ENCODE data around the gene CTNND2.

CTNND2 gene

DNA sequence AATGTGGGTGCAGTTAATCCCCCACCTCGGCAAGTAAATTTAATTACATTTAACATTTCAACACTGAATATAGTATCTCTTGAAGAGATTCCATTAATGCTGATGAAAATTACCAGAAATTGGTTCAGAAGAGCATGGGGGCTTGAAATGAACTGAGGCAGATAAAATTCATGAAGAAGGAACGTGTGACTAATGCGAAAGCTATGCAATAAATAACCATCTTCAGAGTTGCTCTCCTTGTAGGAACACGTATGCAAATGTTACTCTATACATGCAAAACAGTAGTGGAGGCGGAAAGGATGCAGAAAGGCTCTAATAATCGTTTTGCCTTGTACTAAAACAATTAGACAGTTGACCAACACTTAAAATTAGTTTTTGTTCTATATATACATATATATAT lies 320.2 kb downstream of the CTNND2 start:
- H3K4me3 ChIP-seq (ENCODE audit: low read length), result no peak overlapping the region

DNA sequence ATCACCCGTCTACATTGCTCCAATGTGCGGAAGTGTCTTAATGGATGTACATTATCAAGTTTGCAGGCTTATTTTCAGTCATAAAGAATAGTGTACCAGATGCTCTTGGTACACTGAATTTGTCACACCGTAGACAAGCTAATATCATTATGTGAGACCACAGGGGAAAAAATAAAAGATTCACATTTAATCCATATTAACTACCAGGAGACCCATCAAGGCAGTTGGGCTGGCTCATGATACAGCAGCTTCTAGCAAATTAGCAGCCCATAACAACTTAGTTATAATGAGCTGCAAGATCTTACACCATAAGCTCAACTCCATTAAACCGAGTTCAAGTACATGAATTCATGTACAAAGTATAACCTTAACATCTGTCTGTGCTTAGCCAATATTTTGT lies 324.9 kb downstream of the CTNND2 start:
- H3K9me3 ChIP-seq (ENCODE audit: low read length), result no peaks in the 10 kb centered on the region
- H3K4me3 ChIP-seq (ENCODE audit: low read length), result no peak overlapping the region
- H3K36me3 ChIP-seq (ENCODE audit: insufficient read depth, low read length), result no peaks in the 10 kb centered on the region
- no peaks in the 10 kb centered on the region for H3K27me3 ChIP-seq (ENCODE audit: insufficient read depth, low read length)
- H2AFZ ChIP-seq (ENCODE audit: low read depth, low read length), result no peak overlapping the region
- H3K4me1 ChIP-seq (ENCODE audit: insufficient read depth, low read length), result peaks cover 7% of the 10 kb centered on the region

More for the DNA sequence above, 320.2 kb downstream of the CTNND2 start:
- no peaks in the 10 kb centered on the region for H3K27me3 ChIP-seq (ENCODE audit: insufficient read depth, low read length)
- H2AFZ ChIP-seq (ENCODE audit: low read depth, low read length), result no peak overlapping the region
- H3K4me1 ChIP-seq (ENCODE audit: insufficient read depth, low read length), result peaks cover 18% of the 10 kb centered on the region
- no peaks in the 10 kb centered on the region for H3K9me3 ChIP-seq (ENCODE audit: low read length)
- no peaks in the 10 kb centered on the region for H3K36me3 ChIP-seq (ENCODE audit: insufficient read depth, low read length)

DNA sequence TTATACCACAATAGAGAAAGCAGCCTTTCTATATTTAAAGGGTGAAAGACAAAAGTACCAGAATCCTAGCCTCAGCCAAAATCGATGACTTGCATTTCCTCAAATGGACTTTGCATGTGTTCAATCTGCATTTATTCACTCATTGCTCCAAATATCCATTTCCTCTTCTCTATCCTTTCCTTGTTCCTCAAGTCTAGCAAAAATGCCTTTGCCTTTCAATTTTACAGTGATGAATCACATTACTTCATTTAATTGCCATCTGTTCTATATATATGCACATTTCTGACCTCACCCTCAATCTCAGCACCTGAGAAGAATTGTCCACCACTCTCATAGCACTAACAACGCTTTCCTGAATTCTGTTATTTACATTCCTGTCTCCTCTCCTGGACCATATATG lies 329.5 kb downstream of the CTNND2 start:
- no peak overlapping the region for H2AFZ ChIP-seq (ENCODE audit: low read depth, low read length)
- no peaks in the 10 kb centered on the region for H3K9me3 ChIP-seq (ENCODE audit: low read length)
- no peak overlapping the region for H3K4me3 ChIP-seq (ENCODE audit: low read length)
- H3K4me1 ChIP-seq (ENCODE audit: insufficient read depth, low read length), result peaks cover 7% of the 10 kb centered on the region
- H3K27me3 ChIP-seq (ENCODE audit: insufficient read depth, low read length), result no peaks in the 10 kb centered on the region
- H3K36me3 ChIP-seq (ENCODE audit: insufficient read depth, low read length), result no peaks in the 10 kb centered on the region

DNA sequence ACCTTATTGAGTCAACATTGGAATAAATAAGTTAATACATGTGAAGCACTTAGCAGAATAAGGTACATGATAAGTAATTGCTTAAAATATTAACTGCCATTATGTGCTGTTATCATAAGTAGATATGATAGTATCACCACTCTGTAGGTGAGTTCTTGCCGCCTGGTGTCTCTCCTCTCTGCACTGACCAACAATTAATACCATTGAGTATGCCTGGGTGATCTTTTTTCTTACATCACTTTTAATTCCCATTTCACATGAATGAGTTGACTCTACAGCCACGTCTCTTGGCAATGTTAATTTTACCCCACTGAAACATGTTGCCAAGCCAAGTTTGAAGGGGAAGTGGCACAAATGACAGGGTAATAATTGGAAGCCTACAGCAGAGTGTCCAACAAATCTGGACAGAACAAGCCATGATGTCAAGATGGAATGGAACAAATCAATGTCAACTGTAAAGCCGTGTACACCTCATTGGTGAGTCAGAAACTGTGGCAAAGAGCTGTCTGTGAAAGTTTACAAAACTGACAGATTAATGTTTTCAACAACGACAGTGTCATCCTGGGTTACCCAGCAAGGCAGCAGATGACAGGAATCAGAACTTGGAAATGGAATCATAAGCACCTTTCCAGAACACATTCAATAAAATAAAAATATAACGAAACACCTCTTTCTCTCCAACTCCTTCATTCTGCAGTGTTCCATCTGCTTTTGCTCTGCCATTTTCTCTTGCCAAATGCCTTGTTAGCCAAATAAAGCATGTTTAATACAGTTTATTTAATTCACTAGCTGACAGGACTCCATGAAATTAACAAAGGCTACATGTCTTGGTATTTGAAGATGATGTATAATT lies 330.9 kb downstream of the CTNND2 start:
- peaks cover 7% of the 10 kb centered on the region for H3K4me1 ChIP-seq (ENCODE audit: insufficient read depth, low read length)
- no peaks in the 10 kb centered on the region for H3K36me3 ChIP-seq (ENCODE audit: insufficient read depth, low read length)
- no peak overlapping the region for H2AFZ ChIP-seq (ENCODE audit: low read depth, low read length)
- H3K9me3 ChIP-seq (ENCODE audit: low read length), result no peaks in the 10 kb centered on the region
- H3K4me3 ChIP-seq (ENCODE audit: low read length), result no peak overlapping the region
- H3K27me3 ChIP-seq (ENCODE audit: insufficient read depth, low read length), result no peaks in the 10 kb centered on the region

DNA sequence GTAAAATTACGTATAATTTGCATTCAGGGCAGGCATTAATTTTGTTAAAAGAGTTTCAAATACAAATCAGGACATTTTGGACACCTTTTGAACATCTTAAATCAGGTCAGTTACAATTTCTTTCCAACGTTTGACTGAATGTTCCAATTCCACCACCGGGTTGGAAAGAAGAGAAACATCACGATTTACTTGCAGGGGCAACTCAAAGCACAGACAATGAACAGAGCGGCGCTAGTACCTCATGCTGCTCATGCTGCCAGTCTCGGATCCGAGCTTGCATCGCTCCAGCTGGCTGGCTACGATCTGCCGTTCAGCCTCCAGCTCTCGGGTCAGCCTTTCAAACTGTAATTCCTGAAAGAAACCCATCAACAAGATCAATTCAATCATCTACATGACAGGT lies 339.5 kb downstream of the CTNND2 start:
- peaks cover 9% of the 10 kb centered on the region for H3K9me3 ChIP-seq (ENCODE audit: low read length)
- no peaks in the 10 kb centered on the region for H3K27me3 ChIP-seq (ENCODE audit: insufficient read depth, low read length)
- no peak overlapping the region for H3K4me3 ChIP-seq (ENCODE audit: low read length)
- H3K36me3 ChIP-seq (ENCODE audit: insufficient read depth, low read length), result peaks cover 35% of the 10 kb centered on the region
- no peaks in the 10 kb centered on the region for H3K4me1 ChIP-seq (ENCODE audit: insufficient read depth, low read length)
- H2AFZ ChIP-seq (ENCODE audit: low read depth, low read length), result no peak overlapping the region

DNA sequence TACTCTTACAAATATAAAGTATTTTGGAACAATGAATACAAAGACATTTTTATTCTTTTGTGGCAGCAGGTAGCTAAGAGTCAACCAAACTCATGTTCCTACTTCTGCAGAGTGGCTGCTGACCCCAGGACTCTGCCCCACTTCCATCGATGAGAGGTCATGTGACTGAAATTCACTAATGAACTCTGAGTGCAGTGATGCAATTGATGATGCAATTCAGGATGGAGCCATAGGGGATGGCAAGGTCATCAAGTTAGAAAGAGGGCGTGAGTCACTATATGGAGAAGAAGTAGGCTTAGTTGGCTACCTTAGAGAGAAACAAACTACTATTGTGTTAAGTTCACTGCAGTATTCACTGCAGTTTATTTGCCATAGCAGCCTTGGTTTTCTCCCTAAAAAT lies 340.4 kb downstream of the CTNND2 start:
- Histone ChIP-seq H3K4me3 (ENCODE audit: low read length) (no peak overlapping the region), H3K27me3 (ENCODE audit: insufficient read depth, low read length) (no peaks in the 10 kb centered on the region), H3K4me1 (ENCODE audit: insufficient read depth, low read length) (no peaks in the 10 kb centered on the region), H3K9me3 (ENCODE audit: low read length) (peaks cover 9% of the 10 kb centered on the region), H3K36me3 (ENCODE audit: insufficient read depth, low read length) (peaks cover 44% of the 10 kb centered on the region), H2AFZ (ENCODE audit: low read depth, low read length) (no peak overlapping the region)

DNA sequence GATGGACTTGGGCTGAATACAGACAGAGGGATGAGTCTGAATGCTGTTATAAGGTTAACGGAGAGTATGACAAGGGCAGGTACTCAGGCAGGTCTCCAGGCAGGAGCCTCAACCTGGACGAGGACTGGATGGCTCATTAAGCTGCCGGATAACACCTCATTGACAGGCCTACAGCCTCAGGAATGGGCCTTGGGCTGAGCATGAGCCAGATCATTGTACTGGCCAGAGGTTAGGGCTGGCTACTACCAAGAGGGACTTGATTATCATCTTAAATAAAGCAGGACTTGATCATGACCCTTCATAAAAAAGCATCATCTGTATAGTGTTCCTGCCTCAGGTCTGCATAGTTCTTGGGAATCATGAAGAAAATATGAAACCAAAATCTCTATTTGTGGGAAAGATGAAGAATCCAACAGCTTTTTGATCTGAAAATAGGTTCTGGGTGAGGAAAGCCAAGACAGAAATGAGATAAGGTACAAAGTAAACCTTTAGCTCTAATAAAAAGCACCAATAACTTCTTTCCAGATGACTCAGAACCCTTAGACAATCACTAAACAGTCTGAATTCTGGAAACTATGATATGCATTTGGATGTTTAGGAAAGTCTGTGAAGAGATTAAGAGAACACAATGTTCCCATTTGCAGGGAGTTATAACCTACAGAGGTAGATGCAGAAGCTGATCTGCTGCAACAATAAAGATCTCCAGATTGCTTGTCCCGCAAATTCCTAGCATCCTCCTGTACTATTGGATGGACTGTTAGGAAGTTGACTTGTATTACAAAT lies 343.1 kb downstream of the CTNND2 start:
- Histone ChIP-seq H3K9me3 (ENCODE audit: low read length) (peaks cover 5% of the 10 kb centered on the region), H3K4me3 (ENCODE audit: low read length) (no peak overlapping the region), H3K4me1 (ENCODE audit: insufficient read depth, low read length) (no peaks in the 10 kb centered on the region), H3K27me3 (ENCODE audit: insufficient read depth, low read length) (no peaks in the 10 kb centered on the region), H3K36me3 (ENCODE audit: insufficient read depth, low read length) (peaks cover 58% of the 10 kb centered on the region), H2AFZ (ENCODE audit: low read depth, low read length) (no peak overlapping the region)

DNA sequence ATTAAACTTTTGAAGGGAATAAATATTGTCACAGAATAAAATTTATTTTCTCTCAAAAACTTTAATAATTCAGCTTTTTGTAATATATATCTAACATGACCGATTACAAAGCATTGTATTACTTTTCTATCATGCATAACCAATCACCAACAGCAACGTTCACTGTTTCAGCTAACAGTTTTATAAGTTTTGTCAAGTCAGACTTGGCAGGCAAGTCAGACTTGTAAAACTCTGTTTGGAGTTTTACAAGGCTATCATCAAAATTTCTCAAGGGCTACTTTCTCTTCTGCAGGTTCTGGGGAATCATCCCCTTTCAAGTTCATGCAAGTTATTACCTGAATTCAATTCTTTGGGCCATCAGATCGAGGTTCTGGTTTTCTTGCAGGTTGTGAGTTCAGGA lies 347.2 kb downstream of the CTNND2 start:
- Histone ChIP-seq H3K4me3 (ENCODE audit: low read length) (no peak overlapping the region), H3K27me3 (ENCODE audit: insufficient read depth, low read length) (no peaks in the 10 kb centered on the region), H3K9me3 (ENCODE audit: low read length) (peaks cover 3% of the 10 kb centered on the region), H3K36me3 (ENCODE audit: insufficient read depth, low read length) (peaks cover 38% of the 10 kb centered on the region), H3K4me1 (ENCODE audit: insufficient read depth, low read length) (no peaks in the 10 kb centered on the region), H2AFZ (ENCODE audit: low read depth, low read length) (no peak overlapping the region)

DNA sequence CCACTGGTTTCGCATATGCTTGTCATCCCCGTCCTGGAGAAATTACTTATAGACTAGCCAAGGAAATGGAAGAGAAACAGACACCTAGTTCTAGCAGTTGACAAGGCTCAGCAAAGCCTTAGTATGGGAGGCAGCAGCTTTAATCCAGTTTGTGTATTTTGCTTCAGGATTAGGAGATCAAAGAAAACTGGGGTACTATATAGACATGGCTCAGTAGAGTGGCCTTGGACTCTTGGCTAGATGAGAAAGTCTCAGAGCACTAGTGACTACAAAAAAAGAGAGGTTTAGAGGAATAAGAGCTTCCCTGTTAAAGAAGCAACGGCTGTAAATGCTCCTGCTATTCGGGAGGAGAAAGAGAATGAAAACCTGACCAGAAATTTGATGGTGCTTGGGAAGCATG lies 349.1 kb downstream of the CTNND2 start:
- H3K36me3 ChIP-seq (ENCODE audit: insufficient read depth, low read length), result peaks cover 25% of the 10 kb centered on the region
- no peaks in the 10 kb centered on the region for H3K27me3 ChIP-seq (ENCODE audit: insufficient read depth, low read length)
- H3K4me3 ChIP-seq (ENCODE audit: low read length), result no peak overlapping the region
- H3K4me1 ChIP-seq (ENCODE audit: insufficient read depth, low read length), result no peaks in the 10 kb centered on the region
- H3K9me3 ChIP-seq (ENCODE audit: low read length), result no peaks in the 10 kb centered on the region
- H2AFZ ChIP-seq (ENCODE audit: low read depth, low read length), result no peak overlapping the region

DNA sequence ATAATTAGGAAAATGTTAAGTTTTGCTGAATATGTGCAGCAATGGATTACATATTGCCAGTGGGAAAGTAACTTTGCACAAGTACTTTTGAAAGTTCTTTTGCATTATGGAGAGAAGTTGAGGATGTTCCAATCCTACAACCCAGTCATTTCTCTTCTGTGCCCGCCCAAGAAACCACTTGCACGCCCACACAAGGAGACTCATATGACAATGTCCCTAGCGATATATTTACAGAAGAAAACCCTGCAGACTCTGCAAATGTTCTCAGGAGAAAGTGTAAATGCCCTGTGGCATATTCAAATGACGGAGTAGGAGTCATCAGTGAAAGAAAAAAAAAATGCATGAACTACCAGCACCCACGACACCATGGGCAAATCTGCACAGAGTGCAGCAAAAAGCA lies 356.5 kb downstream of the CTNND2 start:
- Histone ChIP-seq H2AFZ (ENCODE audit: low read depth, low read length) (no peak overlapping the region), H3K9me3 (ENCODE audit: low read length) (no peaks in the 10 kb centered on the region), H3K27me3 (ENCODE audit: insufficient read depth, low read length) (no peaks in the 10 kb centered on the region), H3K4me1 (ENCODE audit: insufficient read depth, low read length) (no peaks in the 10 kb centered on the region), H3K4me3 (ENCODE audit: low read length) (no peak overlapping the region), H3K36me3 (ENCODE audit: insufficient read depth, low read length) (no peaks in the 10 kb centered on the region)

DNA sequence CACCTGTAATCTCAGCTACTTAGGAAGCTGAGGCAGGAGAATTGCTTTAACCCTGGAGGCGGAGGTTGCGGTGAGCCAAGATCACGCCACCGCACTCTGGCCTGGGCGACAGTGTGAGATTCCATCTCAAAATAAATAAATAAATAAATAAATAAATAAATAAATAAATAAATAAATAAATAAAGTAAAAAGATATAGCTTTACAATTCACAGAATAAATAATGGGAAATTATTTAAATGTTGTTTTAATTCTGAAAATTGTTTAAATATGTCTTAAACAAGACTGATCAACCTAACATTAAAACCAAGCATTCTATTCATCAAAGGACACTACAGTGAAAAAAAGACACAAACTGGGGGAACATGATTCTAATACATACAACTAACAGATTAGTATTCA lies 357.1 kb downstream of the CTNND2 start:
- H3K9me3 ChIP-seq (ENCODE audit: low read length), result no peaks in the 10 kb centered on the region
- H2AFZ ChIP-seq (ENCODE audit: low read depth, low read length), result no peak overlapping the region
- H3K4me1 ChIP-seq (ENCODE audit: insufficient read depth, low read length), result no peaks in the 10 kb centered on the region
- H3K4me3 ChIP-seq (ENCODE audit: low read length), result no peak overlapping the region
- H3K27me3 ChIP-seq (ENCODE audit: insufficient read depth, low read length), result no peaks in the 10 kb centered on the region
- H3K36me3 ChIP-seq (ENCODE audit: insufficient read depth, low read length), result no peaks in the 10 kb centered on the region

DNA sequence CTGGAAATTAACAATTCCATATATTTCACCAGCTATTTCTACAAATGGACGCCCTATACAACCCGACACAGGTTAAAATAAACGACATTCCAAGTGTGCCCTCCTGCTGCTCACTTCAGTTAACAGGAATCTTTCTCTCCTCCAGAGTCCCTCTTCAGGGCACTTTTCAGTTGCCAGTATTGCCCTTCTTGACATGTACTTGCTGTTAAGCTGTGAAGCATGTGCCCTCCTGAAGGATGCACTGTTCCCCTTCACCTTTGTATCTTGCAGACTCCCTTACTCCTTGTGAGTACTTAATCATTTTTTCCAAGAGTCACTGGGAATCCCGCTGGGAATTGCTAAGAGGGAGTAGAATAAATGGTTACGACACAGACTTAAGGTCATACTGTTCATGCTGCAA lies 364.1 kb downstream of the CTNND2 start:
- Histone ChIP-seq H2AFZ (ENCODE audit: low read depth, low read length) (no peak overlapping the region), H3K4me1 (ENCODE audit: insufficient read depth, low read length) (no peaks in the 10 kb centered on the region), H3K27me3 (ENCODE audit: insufficient read depth, low read length) (no peaks in the 10 kb centered on the region), H3K9me3 (ENCODE audit: low read length) (peaks cover 2% of the 10 kb centered on the region), H3K4me3 (ENCODE audit: low read length) (no peak overlapping the region), H3K36me3 (ENCODE audit: insufficient read depth, low read length) (peaks cover 6% of the 10 kb centered on the region)

DNA sequence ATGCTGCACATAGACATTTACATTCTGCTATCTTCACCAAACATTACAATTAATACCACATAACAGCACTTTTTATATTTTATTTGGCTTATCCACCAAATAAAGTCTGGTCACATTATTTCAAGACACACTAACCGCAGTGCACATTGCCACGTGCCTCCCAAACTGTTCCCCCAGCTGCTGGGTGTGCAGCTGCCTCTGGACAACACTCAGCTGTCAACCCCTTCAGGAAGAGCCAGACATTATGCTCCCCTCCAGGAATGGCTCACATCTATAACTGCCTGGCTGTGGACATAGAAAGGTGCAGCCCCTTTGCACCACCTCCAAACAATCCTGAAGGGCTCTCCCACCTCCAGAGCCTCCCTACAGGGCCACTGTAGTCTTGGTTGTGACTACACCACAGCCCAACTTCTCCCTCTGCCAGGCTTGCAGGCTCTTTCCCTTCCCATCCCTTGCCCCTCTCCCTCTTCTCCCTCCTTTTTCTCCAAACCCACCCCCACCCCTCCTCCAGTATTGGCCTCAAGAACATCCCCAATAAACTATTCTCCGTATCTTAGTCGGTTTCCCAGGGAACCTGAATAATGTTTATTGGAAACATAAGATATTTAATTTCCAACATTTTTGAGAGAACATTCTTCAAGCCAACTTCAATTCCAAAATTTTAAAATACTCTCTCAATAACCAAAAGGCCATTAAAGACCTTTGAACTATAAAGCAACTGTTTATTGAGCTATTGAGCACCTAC lies 372.3 kb downstream of the CTNND2 start:
- Histone ChIP-seq H3K27me3 (ENCODE audit: insufficient read depth, low read length) (no peaks in the 10 kb centered on the region), H2AFZ (ENCODE audit: low read depth, low read length) (no peak overlapping the region), H3K9me3 (ENCODE audit: low read length) (no peaks in the 10 kb centered on the region), H3K4me3 (ENCODE audit: low read length) (no peak overlapping the region), H3K36me3 (ENCODE audit: insufficient read depth, low read length) (no peaks in the 10 kb centered on the region), H3K4me1 (ENCODE audit: insufficient read depth, low read length) (peaks cover 27% of the 10 kb centered on the region)

Measured in neuron (in vitro differentiated cells).